GM12874 (cell line): Measurements from ENCODE around the gene WDR4.

Experiments
- TF ChIP-seq, protein P1 (sequence below): IDR thresholded peaks from 2 replicates; pipeline ENCODE4 v1.5.1; 2011; ENCODE audit warnings: low read depth, mild to moderate bottlenecking, control low read depth, low read length, moderate library complexity; ENCODE audit not compliant: insufficient read depth

The WDR4 gene

DNA sequence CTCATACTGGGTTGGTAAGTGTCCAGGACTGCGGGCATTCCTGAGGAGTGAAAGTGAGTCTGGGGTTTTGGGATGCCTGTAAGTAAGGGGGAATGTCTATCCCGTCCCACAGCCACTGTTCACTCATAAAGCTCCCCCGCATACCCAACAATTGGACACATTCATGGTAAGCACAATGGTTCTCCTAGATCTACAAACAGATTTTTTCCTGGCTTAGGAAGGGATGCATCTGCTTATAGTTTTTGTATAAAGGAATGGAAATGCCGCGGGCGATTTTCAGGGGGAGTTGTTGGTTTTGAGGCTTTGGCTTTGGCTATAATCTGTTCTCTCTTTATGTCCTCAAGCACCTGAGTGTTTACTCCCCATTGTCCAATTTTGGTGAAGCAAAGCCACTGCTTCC, 39.0 kb upstream of the WDR4 start:
- TF ChIP-seq, protein P1, sequence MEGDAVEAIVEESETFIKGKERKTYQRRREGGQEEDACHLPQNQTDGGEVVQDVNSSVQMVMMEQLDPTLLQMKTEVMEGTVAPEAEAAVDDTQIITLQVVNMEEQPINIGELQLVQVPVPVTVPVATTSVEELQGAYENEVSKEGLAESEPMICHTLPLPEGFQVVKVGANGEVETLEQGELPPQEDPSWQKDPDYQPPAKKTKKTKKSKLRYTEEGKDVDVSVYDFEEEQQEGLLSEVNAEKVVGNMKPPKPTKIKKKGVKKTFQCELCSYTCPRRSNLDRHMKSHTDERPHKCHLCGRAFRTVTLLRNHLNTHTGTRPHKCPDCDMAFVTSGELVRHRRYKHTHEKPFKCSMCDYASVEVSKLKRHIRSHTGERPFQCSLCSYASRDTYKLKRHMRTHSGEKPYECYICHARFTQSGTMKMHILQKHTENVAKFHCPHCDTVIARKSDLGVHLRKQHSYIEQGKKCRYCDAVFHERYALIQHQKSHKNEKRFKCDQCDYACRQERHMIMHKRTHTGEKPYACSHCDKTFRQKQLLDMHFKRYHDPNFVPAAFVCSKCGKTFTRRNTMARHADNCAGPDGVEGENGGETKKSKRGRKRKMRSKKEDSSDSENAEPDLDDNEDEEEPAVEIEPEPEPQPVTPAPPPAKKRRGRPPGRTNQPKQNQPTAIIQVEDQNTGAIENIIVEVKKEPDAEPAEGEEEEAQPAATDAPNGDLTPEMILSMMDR, result no peak

DNA sequence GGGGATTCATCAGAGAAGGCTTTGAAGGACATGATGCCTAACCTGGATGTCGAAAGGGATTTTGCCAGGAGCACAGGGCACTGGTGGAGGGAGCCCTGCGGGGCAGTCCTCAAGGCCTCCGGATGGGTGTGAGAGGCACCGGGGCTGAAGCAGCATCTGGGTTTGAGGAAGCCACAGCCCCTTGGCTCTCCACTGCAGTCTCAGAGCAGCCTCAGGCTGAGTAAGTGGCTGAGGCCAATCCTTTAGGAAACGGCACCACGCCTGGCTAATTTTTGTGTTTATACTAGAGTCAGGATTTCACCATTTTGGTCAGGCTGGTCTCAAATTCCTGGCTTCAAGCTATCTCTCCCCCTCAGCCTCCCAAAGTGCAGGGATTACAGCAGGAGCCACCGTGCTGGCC, 34.1 kb upstream of the WDR4 start:
- TF ChIP-seq, protein P1, result no peak

DNA sequence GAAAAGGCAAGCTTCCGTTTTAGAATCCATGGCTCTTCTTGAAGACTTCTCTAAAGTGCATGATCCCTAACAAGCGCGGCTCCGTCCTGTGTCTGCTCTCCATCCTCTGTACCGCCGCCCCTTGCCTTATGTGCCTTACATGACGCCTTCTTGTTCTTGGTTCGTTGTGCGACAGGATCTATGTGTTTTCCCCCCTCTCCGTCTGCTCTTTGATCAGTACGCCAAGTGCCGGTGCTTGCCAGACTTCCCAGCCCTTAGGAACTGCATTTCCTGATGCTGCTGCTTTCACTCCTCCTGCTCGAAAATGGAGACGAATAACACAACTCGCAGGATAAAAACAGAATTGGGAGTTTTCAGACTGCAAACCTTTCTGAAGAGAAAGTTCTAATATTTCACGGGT, 26.9 kb upstream of the WDR4 start:
- TF ChIP-seq, protein P1, result no peak

DNA sequence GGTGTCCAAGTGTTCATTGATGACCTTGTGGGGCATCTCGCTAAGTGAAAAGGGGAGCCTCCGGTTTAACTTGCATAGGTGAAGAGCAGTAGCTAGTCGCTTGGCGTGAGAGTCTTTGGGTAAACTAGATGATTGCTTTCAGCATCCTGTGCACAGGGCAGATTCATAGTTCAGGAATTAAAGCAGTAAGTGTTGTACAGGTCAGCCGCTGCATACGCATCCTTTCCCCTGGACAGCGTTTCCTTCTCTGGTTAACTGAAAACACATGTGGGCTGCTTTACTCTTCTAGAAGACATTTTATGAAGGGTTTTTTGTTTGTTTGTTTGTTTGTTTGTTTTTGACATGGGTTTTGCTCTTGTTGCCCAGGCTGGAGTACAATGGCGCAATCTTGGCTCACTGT, 25.9 kb upstream of the WDR4 start:
- TF ChIP-seq, protein P1, result no peak

DNA sequence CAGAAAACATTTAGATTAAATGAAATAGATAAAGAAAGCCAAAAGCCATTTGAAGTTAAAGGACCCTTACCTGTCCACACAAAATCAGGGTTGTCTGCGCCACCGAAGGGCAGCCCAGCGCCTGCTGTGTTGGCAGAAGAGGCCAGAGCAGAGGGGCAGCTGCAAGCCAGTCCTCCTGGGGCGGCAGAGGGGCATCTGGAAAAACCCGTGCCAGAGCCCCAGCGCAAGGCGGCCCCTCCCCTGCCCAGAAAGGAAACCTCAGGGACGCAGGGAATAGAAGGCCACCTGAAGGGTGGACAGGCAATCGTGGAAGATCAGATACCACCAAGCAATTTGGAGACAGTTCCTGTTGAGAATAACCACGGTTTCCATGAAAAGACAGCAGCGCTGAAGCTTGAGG, 24.5 kb upstream of the WDR4 start:
- TF ChIP-seq, protein P1, result no peak

DNA sequence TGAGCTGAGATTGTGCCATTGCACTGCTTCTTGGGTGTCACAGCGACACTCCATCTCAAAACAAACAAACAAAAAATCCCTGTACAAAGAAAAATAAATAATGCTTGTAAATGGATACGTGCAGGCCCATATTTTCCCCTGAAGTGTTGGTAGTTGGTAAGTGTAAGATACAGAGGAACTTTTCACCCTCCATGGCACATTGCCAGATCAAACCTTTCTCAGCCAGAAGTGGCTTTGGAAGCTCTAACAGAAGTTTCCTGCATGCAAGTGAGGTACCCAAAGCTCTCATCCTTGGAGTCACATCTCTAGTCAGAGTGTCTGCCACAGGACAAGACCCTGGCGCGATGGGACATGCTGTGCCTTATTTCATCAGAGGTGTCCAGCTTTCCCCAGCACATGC, 21.1 kb upstream of the WDR4 start:
- TF ChIP-seq, protein P1, result no peak

DNA sequence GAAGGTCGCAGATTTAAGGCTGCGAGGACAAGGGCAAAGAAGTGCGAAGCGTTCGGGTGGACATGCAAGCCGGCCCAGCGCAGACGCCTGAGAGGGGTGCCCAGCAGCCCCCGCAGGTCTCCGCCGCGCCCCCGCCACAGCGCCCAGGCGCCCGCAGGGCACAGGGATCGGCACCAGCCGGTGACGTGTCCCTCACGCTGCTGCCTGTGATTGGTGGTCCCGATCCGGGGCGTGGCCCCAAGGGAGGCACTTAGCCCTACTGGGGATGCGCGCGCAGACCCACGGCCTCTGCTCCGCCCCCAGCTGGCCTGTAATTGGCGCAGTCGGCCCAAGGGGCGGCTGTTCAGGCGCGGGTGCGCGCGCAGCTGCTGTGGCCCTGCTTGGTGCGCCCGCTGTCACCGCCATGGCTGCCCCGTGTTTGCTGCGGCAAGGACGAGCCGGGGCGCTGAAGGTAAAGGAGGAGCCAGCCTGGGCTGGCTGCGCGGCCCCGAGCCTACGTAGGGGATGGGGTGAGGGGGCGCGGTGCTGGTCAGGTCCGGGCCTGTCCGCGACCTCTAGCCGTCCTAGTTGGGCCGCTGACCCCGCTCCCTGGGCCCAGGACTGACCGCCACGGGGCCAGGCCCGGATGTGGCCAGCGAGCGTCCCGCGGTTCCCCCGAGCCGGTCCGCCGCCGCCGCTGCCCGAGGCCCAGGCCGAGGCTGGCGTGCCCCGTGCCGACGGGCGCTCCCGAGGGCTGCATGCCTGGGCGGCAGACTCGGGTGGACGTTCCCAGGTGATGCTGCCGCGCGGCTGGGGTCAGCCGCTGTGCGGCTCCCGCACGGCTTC, 13.8 kb upstream of the WDR4 start, which contains the start of gene NDUFV3:
TSS of gene NDUFV3 (plus strand) at position 379 of the 825 bp plus-strand sequence. CDS start at position 404, 25 bp downstream.
- TF ChIP-seq, protein P1, result no peak

DNA sequence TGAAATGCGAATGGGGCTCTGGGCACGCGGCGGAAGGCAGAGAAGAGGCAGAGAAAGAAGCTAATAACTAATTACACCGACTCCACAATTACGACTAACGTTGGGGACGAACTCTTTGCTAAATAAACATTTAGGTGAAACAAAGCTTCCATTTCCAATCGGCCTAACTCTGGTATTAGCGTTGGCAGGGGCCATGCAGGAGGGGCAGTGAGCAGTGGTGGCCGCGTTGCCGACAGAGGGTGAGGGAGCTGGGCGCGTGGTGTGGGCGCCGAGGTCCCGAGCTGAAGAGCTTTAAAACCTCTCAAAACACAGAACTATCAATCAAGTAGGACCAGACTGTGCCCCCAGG, 13.2 kb upstream of the WDR4 start:
- TF ChIP-seq, protein P1, result no peak
